GM12878 (cell line): ENCODE measurements around the gene RORB. TPM values are rescaled to one million over a fixed set of nuclear protein-coding genes. Genes with fewer than 3 reads are reported as not detected.

ENCODE experiments used
- ATAC-seq: fragments of 200-7000 bp; cut with Tn5 transposase; 3 replicates; pipeline ENCODE4 v1.9.1; 2020; ENCODE audit warnings: mild to moderate bottlenecking, moderate library complexity
- BruUV-seq: library from RNA; stranded (reverse); fragments of 400-500 nt; replicated peaks from 2 replicates; lab custom pipeline; 2021; lab: Mats Ljungman, UMichigan
- CTCF ChIA-PET: fragments of 300-600 bp; sonication (Branson Sonifier 250); formaldehyde crosslinking; extraction: SDS; loops from one replicate; lab custom pipeline; 2021; ENCODE audit warnings: inconsistent platforms; lab: Yijun Ruan, JAX
- POLR2A ChIA-PET: fragments of 350-600 bp; formaldehyde crosslinking; extraction: SDS; loops from one replicate; lab custom pipeline; 2021; ENCODE audit warnings: inconsistent platforms; lab: Charles Lee
- RAD21 ChIA-PET: fragments of 300-600 bp; sonication (Branson Sonifier 250); formaldehyde crosslinking; loops from one replicate; lab custom pipeline; 2023; ENCODE audit warnings: antibody characterized with exemption; ENCODE audit not compliant: unreplicated experiment; lab: Charles Lee
- SMC1A ChIA-PET: fragments of 300-600 bp; sonication (Branson Sonifier 250); formaldehyde crosslinking; loops from one replicate; lab custom pipeline; 2023; ENCODE audit not compliant: unreplicated experiment, uncharacterized antibody; lab: Charles Lee
- DNase-seq: peaks from one replicate; pipeline ENCODE4 v3.0.0-alpha.2; 2011; ENCODE audit warnings: low read depth, low spot score
- FAIRE-seq: peaks from 3 replicates; lab custom pipeline; 2011; peaks lifted over from hg19 to GRCh38; lab: Jason Lieb, UNC
- H2AFZ ChIP-seq: 2 replicates; pipeline ENCODE4 v1.6.0; 2011; ENCODE audit warnings: low read depth, low read length, control low read depth; ENCODE audit not compliant: control insufficient read depth
- H3K27ac ChIP-seq: 2 replicates; pipeline ENCODE4 v1.5.1; 2011; ENCODE audit warnings: control low read depth; ENCODE audit not compliant: control insufficient read depth, insufficient read depth
- H3K27me3 ChIP-seq, 2 experiments: replicated peaks in 1 of 2; 2 replicates each; pipeline versions ENCODE4 v1.6.0 to v1.6.1; 2011; ENCODE audit warnings: low read length in 1 of 2; ENCODE audit not compliant: control insufficient read depth in 2 of 2, insufficient read depth in 2 of 2
- H3K36me3 ChIP-seq, 2 experiments: 2 replicates each; pipeline ENCODE4 v1.5.1; 2011; ENCODE audit warnings: low read length in 1 of 2; ENCODE audit not compliant: control insufficient read depth in 2 of 2, insufficient read depth in 2 of 2
- H3K4me1 ChIP-seq: 2 replicates; pipeline ENCODE4 v1.6.1; 2011; ENCODE audit warnings: mild to moderate bottlenecking, low read length, moderate library complexity, mixed read lengths; ENCODE audit not compliant: control insufficient read depth, insufficient read depth
- H3K4me2 ChIP-seq: 2 replicates; pipeline ENCODE4 v1.6.0; 2011; ENCODE audit warnings: control low read depth; ENCODE audit not compliant: control insufficient read depth, insufficient read depth
- H3K4me3 ChIP-seq: fragments of 200-600 bp; sonication (generic); 2 replicates; pipeline ENCODE4 v1.5.1; 2016
- H3K79me2 ChIP-seq: 2 replicates; pipeline ENCODE4 v1.6.0; 2011; ENCODE audit warnings: low read length; ENCODE audit not compliant: control insufficient read depth, insufficient read depth
- H3K9ac ChIP-seq: 2 replicates; pipeline ENCODE4 v1.8.0; 2011; ENCODE audit warnings: low read length, control low read depth, mixed read lengths; ENCODE audit not compliant: control insufficient read depth, insufficient read depth
- H3K9me3 ChIP-seq: replicated peaks from 3 replicates; pipeline ENCODE4 v1.5.1; 2011; ENCODE audit warnings: mild to moderate bottlenecking, low read length; ENCODE audit not compliant: control insufficient read depth, insufficient read depth
- H4K20me1 ChIP-seq: 2 replicates; pipeline ENCODE4 v1.6.0; 2011; ENCODE audit not compliant: control insufficient read depth, insufficient read depth
- ATF7 ChIP-seq: fragments of 450-650 bp; IDR thresholded peaks from 2 replicates; pipeline ENCODE4 v1.6.1; 2016; ENCODE audit warnings: low read depth, mild to moderate bottlenecking
- BMI1 ChIP-seq: fragments of 450-650 bp; IDR thresholded peaks from 2 replicates; pipeline ENCODE4 v1.6.1; 2016; ENCODE audit warnings: mild to moderate bottlenecking, moderate library complexity, borderline replicate concordance
- CBX3 ChIP-seq: fragments of 200-600 bp; sonication (generic); IDR thresholded peaks from 2 replicates; pipeline ENCODE4 v1.6.1; 2016; ENCODE audit warnings: low read depth, borderline replicate concordance
- CEBPB ChIP-seq, 2 experiments: fragments of 150-350 bp in 1 of 2; IDR thresholded peaks; 2 replicates each; pipeline ENCODE4 v1.6.1; 2012 to 2014; ENCODE audit warnings: low read depth in 2 of 2, low read length in 2 of 2, borderline replicate concordance in 1 of 2, inconsistent platforms in 1 of 2
- EZH2 ChIP-seq: IDR thresholded peaks from 2 replicates; pipeline ENCODE4 v1.6.1; 2012; ENCODE audit warnings: low read depth, mild to moderate bottlenecking, control low read depth, inconsistent platforms, low read length, borderline replicate concordance; ENCODE audit not compliant: control insufficient read depth
- HDAC6 ChIP-seq: fragments of 200-600 bp; sonication (generic); IDR thresholded peaks from one replicate; pipeline ENCODE4 v1.8.0; 2017; ENCODE audit warnings: antibody characterized with exemption; ENCODE audit not compliant: unreplicated experiment
- IKZF1 ChIP-seq: fragments of 450-650 bp; conservative IDR thresholded peaks from 2 replicates; pipeline ENCODE4 v1.6.1; 2017; ENCODE audit warnings: antibody characterized with exemption, mild to moderate bottlenecking
- MEF2A ChIP-seq: IDR thresholded peaks from 2 replicates; pipeline ENCODE4 v1.6.1; 2011; ENCODE audit warnings: low read depth, mild to moderate bottlenecking, low read length, moderate library complexity; ENCODE audit not compliant: insufficient read depth
- NFIC ChIP-seq: IDR thresholded peaks from 2 replicates; pipeline ENCODE4 v1.6.1; 2012; ENCODE audit warnings: low read depth, mild to moderate bottlenecking, inconsistent platforms, low read length, moderate library complexity
- RAD21 ChIP-seq: IDR thresholded peaks from 2 replicates; pipeline ENCODE4 v1.6.1; 2011; ENCODE audit warnings: mild to moderate bottlenecking, low read depth, low read length, moderate library complexity; ENCODE audit not compliant: insufficient read depth
- RUNX3 ChIP-seq: IDR thresholded peaks from 2 replicates; pipeline ENCODE4 v1.6.1; 2012; ENCODE audit warnings: low read length, inconsistent platforms
- SREBF1 ChIP-seq: IDR thresholded peaks from 2 replicates; pipeline ENCODE4 v1.6.1; 2012; ENCODE audit warnings: mild to moderate bottlenecking, low read length
- SUPT20H ChIP-seq: IDR thresholded peaks from 2 replicates; pipeline ENCODE4 v1.6.1; 2011; ENCODE audit warnings: low read depth, mild to moderate bottlenecking, low read length, moderate library complexity, borderline replicate concordance; ENCODE audit not compliant: control insufficient read depth
- TARDBP ChIP-seq: IDR thresholded peaks from 2 replicates; pipeline ENCODE4 v1.6.1; 2016; ENCODE audit warnings: borderline replicate concordance
- TBL1XR1 ChIP-seq: IDR thresholded peaks from 2 replicates; pipeline ENCODE4 v1.6.1; 2012; ENCODE audit warnings: low read depth, low read length, improper control_type of control experiment
- TCF7 ChIP-seq: IDR thresholded peaks from 2 replicates; pipeline ENCODE4 v1.6.1; 2014; ENCODE audit warnings: antibody characterized with exemption, borderline replicate concordance
- WGBS: methylation state at CpG from one replicate; pipeline ENCODE4 v1.1.6; 2016; ENCODE audit warnings: low lambda C conversion rate; ENCODE audit not compliant: insufficient replicate concordance, insufficient coverage; ENCODE audit errors: missing lambda C conversion rate; 5-methylcytosine and 5-hydroxymethylcytosine counted together
- in situ Hi-C: fragments of 300-500 bp; cut with MboI; formaldehyde crosslinking; loops from 9 replicates; pipeline ENCODE4 v1.14.3; 2018; ENCODE audit warnings: mixed read lengths
- intact Hi-C: fragments of 100-400 bp; cut with micrococcal nuclease; formaldehyde crosslinking; loops from one replicate; pipeline ENCODE4 v1.14.2; 2022; ENCODE audit not compliant: unreplicated experiment
- polyA plus RNA-seq, 11 experiments: library from polyadenylated mRNA; depleted of rRNA in 4 of 11; unstranded in 6 of 11; stranded (reverse) in 5 of 11; fragments of >200 nt; fragmentation: Nextera tagmentation in 4 of 11; fragmentation: Illumina TruSeq in 1 of 11; extraction: Ambion mirVana in 4 of 11; extraction: Trizol in 1 of 11; gene quantifications; 1 replicate in 1 of 11; 2 replicates in 10 of 11; pipeline versions ENCODE4 v1.2.1 to v1.2.3, GENCODE V29; 2011 to 2016; ENCODE audit warnings: inconsistent platforms in 2 of 11, missing spikeins in 2 of 11, low read depth in 1 of 11
- total RNA-seq, 4 experiments: library from RNA; depleted of rRNA in 3 of 4; stranded (reverse); fragments of >200 nt in 3 of 4; fragmentation: Illumina TruSeq in 1 of 4; extraction: Trizol in 1 of 4; gene quantifications; 2 replicates each; pipeline versions ENCODE4 v1.2.1 to v1.2.3, GENCODE V29; 2013 to 2021

The RORB gene
- total and polyA plus RNA-seq, 10 of the 15 experiments (the other 5 are each of a cell fraction or from before 2014, with no cell fraction given) = under 0.01 to 0.01 TPM; not detected in 8

DNA sequence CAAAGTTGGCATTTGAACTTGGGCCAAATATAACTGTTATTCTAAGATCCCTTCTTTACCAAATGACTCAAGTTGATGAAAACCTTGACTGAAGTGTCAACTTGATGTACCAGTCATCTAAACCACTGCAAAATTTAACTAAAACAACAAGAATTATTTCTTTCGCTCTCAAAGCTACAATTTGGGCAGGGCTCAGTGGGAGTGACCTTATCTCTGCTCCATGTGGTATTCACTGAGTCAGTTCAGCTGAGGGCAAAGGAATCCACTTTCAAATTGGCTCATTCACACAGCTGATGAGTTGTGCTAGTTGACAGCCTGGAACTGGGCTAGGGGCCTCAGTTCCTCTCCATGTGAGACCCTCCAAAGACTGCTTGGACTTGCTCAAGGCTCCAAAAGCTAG lies 166.3 kb downstream of the RORB start:
- Histone ChIP-seq H3K27ac (no peak overlapping the region), H3K9me3 (no peaks in the 10 kb centered on the region), H3K4me3 (no peak overlapping the region), H3K36me3 (no peaks in the 10 kb centered on the region), H3K27me3 (no peaks in the 10 kb centered on the region), H3K9ac (no peak overlapping the region), H4K20me1 (no peaks in the 10 kb centered on the region), H3K79me2 (no peaks in the 10 kb centered on the region), H3K4me1 (no peaks in the 10 kb centered on the region), H3K4me2 (no peak overlapping the region), H2AFZ (no peak overlapping the region)
- ChIA-PET CTCF (no interaction called here), RAD21 (no interaction called here), POLR2A (no interaction called here), SMC1A (no interaction called here)
- FAIRE-seq (no peak), DNase-seq (no peak), ATAC-seq (no peak)
- in situ Hi-C loops = no loop called here
- BruUV-seq = no TSS peak
- intact Hi-C loops = no loop called here
- TF ChIP-seq TARDBP (no peak), TCF7 (no peak), MEF2A (no peak)
- WGBS = 0% methylated on average over 1 of the region's 1 CpG

DNA sequence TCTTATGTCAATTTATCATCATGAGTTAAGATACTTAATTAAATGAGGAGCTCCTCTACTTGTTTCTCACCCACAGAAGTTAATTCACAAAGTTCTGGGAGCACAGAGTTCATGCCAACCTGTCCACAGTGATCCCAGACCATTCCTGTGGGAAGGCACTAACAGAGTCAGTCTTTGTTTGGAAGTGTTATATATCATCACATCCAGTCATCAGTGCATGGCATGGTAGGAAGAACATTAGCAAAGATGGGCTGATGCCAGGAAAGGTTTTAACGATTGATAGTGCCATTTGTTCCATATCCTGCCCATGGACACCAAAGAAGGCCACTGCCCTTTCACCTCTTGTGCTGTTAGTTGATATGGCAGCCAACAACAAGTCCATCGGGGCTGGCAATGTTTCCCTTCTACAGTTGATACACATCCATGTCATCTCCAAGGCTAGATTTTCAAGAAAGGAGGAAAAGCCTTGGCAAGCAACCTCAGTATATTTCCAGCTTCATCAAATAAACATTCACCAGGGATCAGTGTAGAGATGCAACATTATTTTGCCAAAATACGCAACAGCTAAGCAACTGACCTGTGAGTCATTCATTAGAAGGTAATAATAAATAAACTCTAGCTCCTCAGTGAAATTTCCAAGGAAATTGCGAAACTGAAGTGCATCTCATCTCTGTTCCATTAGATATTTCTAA lies 169.6 kb downstream of the RORB start:
- RAD21 ChIA-PET = no interaction called here
- H2AFZ ChIP-seq = no peak overlapping the region
- 0% methylated on average over 4 of the region's 4 CpGs for WGBS
- SMC1A ChIA-PET = interaction anchor here (0.6 kb wide), 1 partner anchor 503 kb away, joined by 3 read pairs; no protein-coding TSS in a partner anchor
- CTCF ChIA-PET = interaction anchor here (1.0 kb wide), 1 partner anchor 18 kb away, joined by 3 read pairs; no protein-coding TSS in a partner anchor
- intact Hi-C loops = no loop called here
- no peaks in the 10 kb centered on the region for H3K4me1 ChIP-seq
- no peak for FAIRE-seq
- no peak overlapping the region for H3K4me2 ChIP-seq
- no peak for ATAC-seq
- H3K4me3 ChIP-seq = no peak overlapping the region
- in situ Hi-C loops = no loop called here
- no peaks in the 10 kb centered on the region for H3K27me3 ChIP-seq
- H3K9ac ChIP-seq = no peak overlapping the region
- no peak overlapping the region for H3K27ac ChIP-seq
- POLR2A ChIA-PET = no interaction called here
- no peaks in the 10 kb centered on the region for H4K20me1 ChIP-seq
- DNase-seq = no peak
- H3K79me2 ChIP-seq = no peaks in the 10 kb centered on the region
- H3K36me3 ChIP-seq = no peaks in the 10 kb centered on the region
- no peaks in the 10 kb centered on the region for H3K9me3 ChIP-seq
- no TSS peak for BruUV-seq
- TF ChIP-seq TBL1XR1 (no peak), BMI1 (no peak), HDAC6 (no peak), CBX3 (no peak), CEBPB (IDR thresholded peaks at IDR 0.05; ENCODE audit: borderline replicate concordance in 1 of 2, low read depth in 2 of 2, low read length in 2 of 2) (no peak), SREBF1 (no peak), IKZF1 (no peak), RAD21 (no peak), SUPT20H (no peak), ATF7 (no peak), EZH2 (no peak), RUNX3 (no peak), NFIC (no peak)
